DND-41 (cell line): ENCODE measurements around the gene NKAIN4.

ENCODE experiments used
- ATAC-seq: fragments of 200-7000 bp; cut with Tn5 transposase; 3 replicates; pipeline ENCODE4 v1.9.1; 2021; ENCODE audit warnings: low read depth; ENCODE audit not compliant: insufficient read depth
- DNase-seq: peaks from one replicate; pipeline ENCODE4 v3.0.0-alpha.2; 2020
- H2AFZ ChIP-seq: 2 replicates; pipeline ENCODE4 v1.6.0; 2012; ENCODE audit warnings: low read depth, low read length
- H3K27ac ChIP-seq: 2 replicates; pipeline ENCODE4 v1.5.1; 2012; ENCODE audit warnings: low read length, inconsistent platforms
- H3K27me3 ChIP-seq: fragments of 200-600 bp; sonication (generic); 2 replicates; pipeline ENCODE4 v1.6.0; 2012; ENCODE audit warnings: low read length, mild to moderate bottlenecking, inconsistent platforms; ENCODE audit not compliant: insufficient read depth, poor library complexity
- H3K36me3 ChIP-seq: 2 replicates; pipeline ENCODE4 v1.5.1; 2012; ENCODE audit warnings: low read length, inconsistent platforms; ENCODE audit not compliant: insufficient read depth
- H3K4me1 ChIP-seq: 2 replicates; pipeline ENCODE4 v1.5.1; 2012; ENCODE audit warnings: mild to moderate bottlenecking, low read length; ENCODE audit not compliant: insufficient read depth
- H3K4me2 ChIP-seq: 2 replicates; pipeline ENCODE4 v1.6.0; 2012; ENCODE audit warnings: mild to moderate bottlenecking, moderate library complexity, low read length, inconsistent platforms; ENCODE audit not compliant: insufficient read depth
- H3K4me3 ChIP-seq, 2 experiments: fragments of 200-600 bp in 1 of 2; shearing (Covaris generic) in 1 of 2; 2 replicates each; pipeline ENCODE4 v1.5.1; 2012 to 2016; ENCODE audit warnings: inconsistent platforms in 2 of 2, low read length in 2 of 2, mild to moderate bottlenecking in 2 of 2, low read depth in 1 of 2, moderate library complexity in 1 of 2
- H3K79me2 ChIP-seq: 2 replicates; pipeline ENCODE4 v1.6.0; 2012; ENCODE audit warnings: low read length, inconsistent platforms; ENCODE audit not compliant: insufficient read depth
- H3K9ac ChIP-seq: 2 replicates; pipeline ENCODE4 v1.6.0; 2012; ENCODE audit warnings: low read depth, mild to moderate bottlenecking, inconsistent platforms, low read length, moderate library complexity
- H3K9me3 ChIP-seq: 2 replicates; pipeline ENCODE4 v1.5.1; 2012; ENCODE audit warnings: low read length, moderate library complexity, mild to moderate bottlenecking, inconsistent platforms; ENCODE audit not compliant: insufficient read depth, severe bottlenecking
- H4K20me1 ChIP-seq: 2 replicates; pipeline ENCODE4 v1.6.0; 2012; ENCODE audit warnings: low read length; ENCODE audit not compliant: insufficient read depth
- CTCF ChIP-seq: IDR thresholded peaks from 2 replicates; pipeline ENCODE4 v1.5.1; 2012; ENCODE audit warnings: borderline replicate concordance, low read length, moderate library complexity, mild to moderate bottlenecking; ENCODE audit not compliant: poor library complexity, severe bottlenecking; ENCODE audit errors: extremely low read depth
- EZH2 ChIP-seq: IDR thresholded peaks from 3 replicates; pipeline ENCODE4 v1.6.1; 2012; ENCODE audit warnings: borderline replicate concordance, low read depth, mild to moderate bottlenecking, moderate library complexity, low read length, inconsistent platforms; ENCODE audit not compliant: severe bottlenecking

Gene NKAIN4

GRCh38 chr20:63286781-63287696, 32.8 kb upstream of the NKAIN4 start:
- no peak overlapping the region for H3K4me2 ChIP-seq

GRCh38 chr20:63285636-63286615, 31.7 kb upstream of the NKAIN4 start:
- H3K36me3 ChIP-seq: peaks cover 82% of the 10 kb centered on the region
- peak overlapping the region; percentile 68; the same call in 1 of the 2 replicates for H3K4me2 ChIP-seq
- H3K9me3 ChIP-seq: no peaks in the 10 kb centered on the region
- peaks cover 32% of the 10 kb centered on the region for H3K4me1 ChIP-seq
- no peak for ATAC-seq
- no peak overlapping the region for H3K9ac ChIP-seq
- H4K20me1 ChIP-seq: peaks cover 33% of the 10 kb centered on the region
- H2AFZ ChIP-seq: no peak overlapping the region
- H3K27ac ChIP-seq: peak overlapping the region; percentile 93
- no peak for DNase-seq
- H3K27me3 ChIP-seq: no peaks in the 10 kb centered on the region
- no peak for TF ChIP-seq CTCF
- no peak for TF ChIP-seq EZH2
- peaks cover 15% of the 10 kb centered on the region for H3K79me2 ChIP-seq
- H3K4me3 ChIP-seq: peak overlapping the region in 1 of 2 experiments; percentile 59; a peak in 1 of 4 replicates

More at GRCh38 chr20:63286781-63287696, 32.8 kb upstream of the NKAIN4 start:
- ATAC-seq (no peak), DNase-seq (no peak)
- H3K36me3 ChIP-seq: peaks cover 70% of the 10 kb centered on the region
- H3K4me1 ChIP-seq: peaks cover 32% of the 10 kb centered on the region
- H3K9ac ChIP-seq: no peak overlapping the region
- no peak overlapping the region for H3K27ac ChIP-seq
- peaks cover 15% of the 10 kb centered on the region for H3K79me2 ChIP-seq
- no peak overlapping the region for H3K4me3 ChIP-seq
- H3K27me3 ChIP-seq: no peaks in the 10 kb centered on the region
- no peak overlapping the region for H2AFZ ChIP-seq
- TF ChIP-seq EZH2 (no peak), CTCF (no peak)
- peaks cover 38% of the 10 kb centered on the region for H4K20me1 ChIP-seq
- H3K9me3 ChIP-seq: no peaks in the 10 kb centered on the region

- Histone ChIP-seq H3K36me3 (peaks cover 89% of the 10 kb centered on the region), H3K27me3 (no peaks in the 10 kb centered on the region), H3K4me3 (peak overlapping the region in 1 of 2 experiments; percentile 59; a peak in 2 of 4 replicates), H3K4me1 (peaks cover 32% of the 10 kb centered on the region), H3K9me3 (no peaks in the 10 kb centered on the region), H4K20me1 (peaks cover 27% of the 10 kb centered on the region), H2AFZ (no peak overlapping the region), H3K27ac (peak overlapping the region; percentile 93), H3K79me2 (peaks cover 15% of the 10 kb centered on the region), H3K4me2 (peak overlapping the region; percentile 68), H3K9ac (peak overlapping the region; percentile 75)
- no peak for ATAC-seq
- TF ChIP-seq EZH2 (no peak), CTCF (no peak)
- DNase-seq: no peak
Observed at GRCh38 chr20:63284981-63285524, 30.8 kb upstream of the NKAIN4 start.
